Retinal pigment epithelial cell (primary cell): ENCODE data around the gene YPEL5.
"Not testable (repeated sequence)": the region's sequence is repeated elsewhere in the genome, so short reads cannot be mapped to it uniquely, and the experiment has no call there.

ENCODE experiments used
- DNase-seq: peaks from one replicate; pipeline ENCODE4 v3.0.0-alpha.2; 2010; ENCODE audit warnings: low read depth
- H3K4me3 ChIP-seq: 2 replicates; pipeline ENCODE4 v1.5.1; 2011; ENCODE audit warnings: mild to moderate bottlenecking, low read length, control low read depth, moderate library complexity
- CTCF ChIP-seq: conservative IDR thresholded peaks from 2 replicates; pipeline ENCODE4 v1.5.1; 2011; ENCODE audit warnings: low read depth, low read length, control low read depth, inconsistent platforms

YPEL5 gene

DNA sequence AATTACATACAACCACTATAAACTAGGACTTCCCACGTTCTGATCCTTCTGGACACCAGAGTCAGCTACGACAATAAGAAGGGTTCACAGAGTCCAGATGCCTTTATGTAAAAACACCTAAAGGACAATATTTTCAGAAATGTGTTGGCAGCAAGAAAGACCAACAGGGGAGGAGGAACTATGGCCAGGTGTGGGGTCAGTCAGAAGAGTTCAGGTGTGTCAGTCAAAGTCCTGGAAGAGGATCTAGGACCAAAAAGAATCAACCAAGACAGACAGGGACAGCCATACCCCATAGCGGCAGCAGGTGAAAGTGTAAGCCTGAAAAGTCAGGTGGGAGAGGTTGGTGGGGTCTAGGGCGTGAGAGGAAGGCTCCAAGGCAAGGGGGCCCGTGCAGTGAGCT, 38.0 kb upstream of the YPEL5 start:
- TF ChIP-seq CTCF = no peak
- H3K4me3 ChIP-seq = no peak overlapping the region
- DNase-seq = no peak

GRCh38 chr2:30109856-30110255, 37.0 kb upstream of the YPEL5 start:
- TF ChIP-seq CTCF = no peak
- no peak overlapping the region for H3K4me3 ChIP-seq
- no peak for DNase-seq

DNA sequence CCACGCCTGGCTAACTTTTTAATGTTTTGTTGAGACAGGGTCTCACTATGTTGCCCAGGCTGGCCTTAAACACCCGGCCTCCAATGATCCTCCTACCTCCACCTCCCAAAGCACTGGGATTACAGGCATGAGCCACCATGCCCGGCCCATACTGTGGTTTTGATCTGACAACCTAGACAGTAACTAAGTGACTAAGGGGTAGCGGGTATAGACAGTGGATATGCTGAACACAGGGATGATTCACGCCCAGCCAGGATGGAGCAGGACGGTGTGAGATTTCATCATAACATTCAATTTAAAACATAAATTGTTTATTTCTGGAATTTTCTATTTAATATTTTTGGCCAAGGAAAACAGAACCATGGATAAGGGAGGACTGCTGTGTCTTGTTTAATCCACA, 36.0 kb upstream of the YPEL5 start:
- DNase-seq = no peak
- TF ChIP-seq CTCF = no peak
- H3K4me3 ChIP-seq = no peak overlapping the region

DNA sequence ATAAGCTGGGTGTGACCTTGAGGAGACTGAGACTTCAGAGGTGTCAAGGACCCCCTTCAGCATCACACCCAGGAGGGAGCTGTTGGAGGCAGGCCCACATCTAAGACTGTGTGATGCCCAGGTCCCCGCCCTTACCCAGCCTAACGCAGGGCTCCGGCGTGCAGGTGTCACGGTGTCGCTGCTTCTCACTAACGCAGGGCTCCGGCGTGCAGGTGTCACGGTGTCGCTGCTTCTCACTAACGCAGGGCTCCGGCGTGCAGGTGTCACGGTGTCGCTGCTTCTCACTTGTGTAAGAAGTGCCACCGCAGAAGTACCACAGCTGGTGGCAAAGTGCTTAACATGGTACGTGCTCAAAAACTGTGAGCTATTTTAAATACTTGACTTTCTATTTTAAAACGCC, 35.6 kb upstream of the YPEL5 start:
- not testable (repeated sequence) for DNase-seq, H3K4me3 ChIP-seq

- no peak overlapping the region for H3K4me3 ChIP-seq
- TF ChIP-seq CTCF = no peak
- no peak for DNase-seq
Observed at GRCh38 chr2:30112561-30112960, 34.2 kb upstream of the YPEL5 start.

DNA sequence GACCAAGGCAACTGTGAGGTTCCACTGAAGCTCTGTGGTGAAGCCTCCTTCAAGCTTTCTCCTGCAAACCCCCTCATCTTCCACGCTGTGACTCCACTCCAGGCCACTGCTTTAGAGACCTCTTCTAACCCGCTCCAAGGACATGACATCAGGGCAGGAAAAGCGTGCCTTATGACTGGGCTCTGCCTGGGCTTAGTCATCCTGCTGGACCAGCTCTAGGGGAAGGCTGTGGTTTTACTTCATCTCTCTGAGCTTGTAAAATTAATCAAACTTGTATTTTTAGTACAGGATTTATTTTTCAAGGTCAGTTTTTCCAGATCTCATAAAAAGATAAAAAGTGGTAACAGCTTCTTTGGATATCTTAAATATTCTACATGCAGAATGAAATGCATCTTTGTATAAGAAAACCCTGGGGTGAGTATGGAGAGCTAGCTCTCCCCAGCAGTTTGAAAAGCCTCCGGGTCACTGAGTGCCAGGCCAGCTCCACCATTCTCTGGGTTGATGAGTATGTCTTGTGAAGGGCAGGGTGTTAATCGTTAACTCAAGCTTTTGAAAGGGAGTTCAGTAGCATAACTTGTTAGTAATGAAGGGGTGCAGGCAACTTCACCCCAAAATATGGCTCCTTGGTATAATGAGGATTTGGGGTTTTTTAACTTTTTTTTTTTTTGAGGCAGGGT, 33.1 kb upstream of the YPEL5 start:
- peak; percentile 58 for DNase-seq
- TF ChIP-seq CTCF = no peak
- H3K4me3 ChIP-seq = no peak overlapping the region

DNA sequence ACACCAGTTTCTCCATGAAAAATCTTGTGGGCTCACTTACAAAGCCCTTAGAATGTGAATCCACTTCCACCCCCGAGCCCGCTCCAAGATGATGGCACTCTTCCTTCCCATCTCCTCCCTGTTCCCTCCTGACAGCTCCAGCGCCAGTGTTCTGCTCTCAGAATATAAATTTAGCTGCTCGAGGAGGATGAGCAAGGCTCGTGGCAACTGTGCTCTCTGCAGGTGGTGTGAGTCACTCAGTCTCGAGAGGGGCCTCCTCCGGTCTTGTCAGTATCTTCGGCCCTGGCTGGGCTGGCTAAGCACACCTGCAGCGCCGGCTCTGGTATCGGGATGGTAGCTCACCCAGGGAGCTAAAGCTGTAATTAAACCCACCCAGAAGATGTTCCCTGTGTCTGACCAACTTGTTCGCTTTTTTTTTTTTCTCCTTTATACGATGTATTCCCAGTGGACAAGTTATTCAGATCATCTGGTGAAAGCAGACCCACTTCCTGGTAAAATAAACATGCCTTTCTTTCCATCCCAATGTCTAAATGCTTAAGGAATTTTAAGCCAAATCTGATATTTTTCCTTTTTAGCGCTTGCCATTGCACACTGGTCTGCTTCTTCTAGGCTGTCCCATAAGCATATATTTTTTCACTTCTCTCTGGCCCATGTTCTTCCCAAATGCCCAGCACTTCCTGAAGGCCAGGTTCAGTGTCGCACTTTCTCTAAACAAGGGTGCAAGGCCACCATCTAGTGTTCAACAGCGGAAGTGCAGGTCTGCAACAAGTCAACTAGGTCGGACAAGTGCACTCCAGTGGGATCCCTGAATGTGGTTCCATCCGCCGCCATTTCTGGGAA, 31.4 kb upstream of the YPEL5 start:
- peak; percentile 27 for DNase-seq
- H3K4me3 ChIP-seq = no peak overlapping the region
- peak; percentile 98 for TF ChIP-seq CTCF
